Esophagus muscularis mucosa (tissue), 4 donors: ENCODE results near the gene TSFM.

Source experiments
- CTCF ChIP-seq, 3 experiments: fragments of 200-600 bp in 2 of 3; fragments of 450-650 bp in 1 of 3; sonication (generic) in 2 of 3; IDR thresholded peaks; one replicate each; pipeline ENCODE4 v1.5.1; 2017 to 2019; ENCODE audit warnings: antibody characterized with exemption in 3 of 3, mild to moderate bottlenecking in 2 of 3, moderate library complexity in 1 of 3
- EP300 ChIP-seq: sonication (generic); formaldehyde crosslinking; IDR thresholded peaks from one replicate; pipeline ENCODE4 v1.6.1; 2017; ENCODE audit warnings: antibody characterized with exemption
- POLR2A ChIP-seq: fragments of 450-650 bp; IDR thresholded peaks from one replicate; pipeline ENCODE4 v1.6.1; 2017; ENCODE audit warnings: antibody characterized with exemption, moderate library complexity, mild to moderate bottlenecking, low read depth
- POLR2AphosphoS5 ChIP-seq, 2 donors: sonication (generic); formaldehyde crosslinking; IDR thresholded peaks; one replicate each; pipeline ENCODE4 v1.6.1; 2017; ENCODE audit warnings: antibody characterized with exemption in 2 of 2

DNA sequence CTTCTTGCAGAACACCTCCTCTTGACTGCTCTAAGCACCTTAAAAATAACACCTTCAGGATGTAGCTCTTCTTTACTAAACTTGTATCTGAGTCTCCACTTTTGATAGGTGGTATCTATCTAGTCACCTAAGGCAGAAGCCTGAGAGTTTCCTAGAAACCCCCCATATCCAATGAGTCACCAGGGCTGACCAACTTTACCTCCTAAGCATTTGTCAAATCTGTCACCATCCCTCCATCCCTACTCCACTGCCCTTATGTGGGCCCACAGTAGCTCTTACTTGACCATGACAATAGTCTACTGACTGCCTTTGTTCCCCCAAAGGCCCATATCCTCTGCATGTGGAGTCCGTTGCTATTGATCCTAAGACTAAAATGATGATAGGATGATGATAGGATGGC is 20.0 kb downstream of the TSFM start:
- no peak for TF ChIP-seq CTCF (IDR thresholded peaks at IDR 0.05)
- TF ChIP-seq EP300: no peak
- TF ChIP-seq POLR2A: no peak
- no peak for TF ChIP-seq POLR2AphosphoS5 (IDR thresholded peaks at IDR 0.05)
